GM19397 (cell line): ENCODE data around the gene MALSU1.
"Not testable (repeated sequence)": the region's sequence is repeated elsewhere in the genome, so short reads cannot be mapped to it uniquely, and the experiment has no call there.

Experiments used
- ATAC-seq: cut with Tn5 transposase; IDR thresholded peaks from one replicate; pipeline ENCODE4 v1.9.1; 2021; ENCODE audit warnings: mild to moderate bottlenecking, moderate library complexity; ENCODE audit not compliant: unreplicated experiment

The MALSU1 gene

DNA sequence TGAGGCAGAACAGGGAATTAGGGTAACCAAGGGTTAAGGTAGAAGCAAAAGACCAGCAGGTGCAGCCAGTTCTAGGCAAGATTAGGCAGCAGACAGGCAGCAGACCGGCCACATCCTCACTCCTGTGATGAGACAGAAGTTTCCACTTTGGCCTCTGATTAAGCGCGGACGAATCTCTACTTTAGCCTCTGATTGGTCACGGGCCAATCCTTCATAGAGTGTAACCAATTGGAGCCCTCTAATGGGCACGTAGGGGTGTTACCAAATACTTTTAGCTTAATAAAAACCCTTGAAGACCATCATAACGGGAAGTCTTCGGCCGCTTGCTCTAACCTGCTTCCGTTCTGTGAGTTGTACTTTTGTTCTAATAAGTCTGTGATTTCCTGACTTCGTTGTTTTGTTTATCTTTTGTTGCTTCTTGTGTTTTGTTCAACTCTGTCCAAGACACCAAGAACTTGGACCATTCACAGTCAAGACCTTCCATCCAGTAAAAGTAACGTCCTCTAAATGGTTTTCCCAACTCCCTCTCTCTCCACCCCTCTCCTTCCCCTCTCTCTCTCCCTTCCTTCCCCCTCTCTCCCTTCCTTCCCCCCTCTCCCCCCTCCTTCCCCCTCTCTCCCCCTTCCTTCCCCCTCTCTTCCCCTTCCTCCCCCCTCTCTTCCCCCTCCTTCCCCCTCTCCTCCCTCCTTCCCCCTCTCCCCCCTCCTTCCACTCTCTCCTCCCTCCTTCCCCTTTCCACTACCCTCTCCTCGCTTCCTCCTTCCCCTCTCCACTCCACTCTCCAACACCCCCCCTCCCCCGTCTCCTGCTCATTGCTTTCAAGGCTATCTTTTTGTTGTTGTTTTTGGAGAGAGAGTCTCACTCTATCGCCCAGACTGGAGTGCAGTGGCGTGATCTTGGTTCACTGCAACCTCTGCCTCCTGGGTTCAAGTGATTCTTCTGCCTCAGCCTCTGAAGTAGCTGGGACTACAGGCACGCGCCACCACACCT is 13.2 kb upstream of the MALSU1 start:
- ATAC-seq: no peak

DNA sequence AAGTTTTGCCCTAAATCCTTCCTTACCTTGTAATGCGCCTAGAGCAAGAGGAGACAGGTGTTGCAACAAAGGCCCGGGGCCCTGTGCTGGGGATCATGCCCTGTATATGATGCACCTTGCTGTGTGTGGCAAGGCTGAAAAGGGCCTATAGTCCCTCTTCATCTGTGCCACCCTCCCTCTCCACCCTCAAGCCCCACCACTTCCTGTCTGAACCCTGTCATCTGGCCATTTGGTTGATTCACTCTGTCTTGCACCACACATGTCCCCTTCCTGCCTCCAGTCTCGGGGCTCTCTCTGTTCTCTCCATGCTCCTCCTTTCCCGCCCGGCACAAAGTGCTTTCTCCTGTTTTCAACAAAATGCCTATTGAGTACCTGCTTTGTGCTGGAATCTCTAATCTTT is 11.5 kb upstream of the MALSU1 start:
- ATAC-seq: no peak

DNA sequence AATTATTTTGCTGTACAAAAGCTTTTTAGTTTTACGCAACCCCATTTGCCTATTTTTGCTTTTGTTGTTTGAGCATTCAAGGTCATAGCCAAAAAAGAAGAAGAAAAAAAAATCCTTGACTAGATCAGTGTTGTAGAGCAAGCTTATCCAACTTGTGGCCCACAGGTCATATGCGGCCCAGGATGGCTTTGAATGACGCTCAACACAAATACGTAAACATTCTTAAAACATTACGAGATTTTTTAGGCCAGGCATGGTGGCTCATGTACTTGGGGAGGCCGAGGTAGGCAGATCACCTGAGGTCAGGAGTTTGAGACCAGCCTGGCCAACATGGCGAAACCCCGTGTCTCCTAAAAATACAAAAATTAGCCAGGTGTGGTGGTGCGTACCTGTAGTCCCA is 8.1 kb upstream of the MALSU1 start:
- no peak for ATAC-seq

DNA sequence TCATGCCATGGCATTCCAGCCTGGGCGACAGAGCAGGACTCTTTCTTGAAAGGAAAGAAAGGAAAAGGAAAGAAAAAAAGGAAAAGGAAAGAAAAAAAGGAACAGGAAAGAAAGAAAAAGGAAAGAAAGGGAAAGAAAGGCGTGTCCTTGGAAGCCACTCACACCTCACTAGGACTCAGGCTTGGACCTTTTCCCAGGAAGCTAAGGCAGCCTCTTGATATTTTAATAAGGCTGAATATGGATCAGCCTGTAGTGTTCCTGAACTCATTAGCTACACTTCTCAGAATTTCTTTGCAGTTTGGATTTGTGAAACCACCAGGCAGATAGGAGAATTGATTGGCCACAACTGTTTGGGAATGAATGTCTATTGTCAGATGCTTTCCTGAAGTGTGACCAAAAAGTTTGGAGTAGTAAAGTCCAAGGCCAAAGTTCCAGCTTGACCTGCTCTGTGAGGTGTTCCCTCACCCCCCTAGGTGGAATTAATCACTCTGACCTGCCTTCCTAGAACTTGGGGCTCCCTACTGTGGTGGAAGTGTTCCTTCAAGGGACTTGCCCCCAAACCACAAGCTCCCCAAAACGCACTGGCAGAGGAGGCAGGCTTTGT is 7.1 kb upstream of the MALSU1 start:
- no peak for ATAC-seq

DNA sequence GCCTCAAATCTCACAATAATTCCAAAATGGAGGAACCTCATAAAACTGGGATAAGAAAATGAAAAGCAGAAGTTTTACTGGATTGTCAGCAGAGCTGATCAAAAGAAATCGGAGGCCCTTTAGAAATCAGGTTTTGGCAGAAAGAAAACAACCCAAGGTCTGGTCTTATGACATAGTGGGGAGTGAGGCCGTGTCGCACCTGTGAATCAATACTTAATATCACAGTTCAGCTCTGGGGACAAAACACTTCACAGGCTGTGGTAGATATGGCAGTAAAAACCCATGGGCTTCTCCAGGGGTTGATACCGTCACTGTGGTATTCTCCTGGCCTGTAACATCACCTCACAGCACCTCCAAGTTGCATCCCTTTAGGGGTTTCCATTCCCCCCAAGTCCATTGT is 6.5 kb upstream of the MALSU1 start:
- ATAC-seq: no peak

DNA sequence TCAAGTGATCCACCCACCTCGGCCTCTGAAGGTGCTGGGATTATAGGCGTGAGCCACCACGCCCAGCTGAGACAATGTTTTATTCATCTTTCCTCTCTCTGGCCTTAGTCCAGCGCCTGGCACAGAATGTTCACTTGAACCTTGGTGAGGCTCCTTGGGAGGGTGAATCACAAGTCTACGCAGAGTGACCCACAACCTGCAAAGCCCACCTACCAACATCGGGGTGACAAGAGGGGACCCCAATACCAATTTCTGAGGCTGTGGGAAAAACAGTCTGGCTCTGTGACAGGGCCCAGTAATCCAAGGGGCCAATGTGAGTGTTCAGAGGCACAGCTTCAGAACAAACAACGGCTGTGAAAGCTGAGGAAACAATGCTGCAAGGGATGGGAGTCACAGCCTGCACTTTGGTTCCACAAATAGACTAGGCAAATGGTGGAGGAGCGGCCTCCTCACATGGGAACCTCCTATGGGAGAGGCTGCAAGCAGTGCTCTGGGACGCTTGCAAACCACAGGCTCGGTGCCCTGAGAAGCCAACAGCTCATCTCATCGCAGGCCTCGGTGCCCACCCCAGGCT is 5.6 kb upstream of the MALSU1 start:
- ATAC-seq: no peak

DNA sequence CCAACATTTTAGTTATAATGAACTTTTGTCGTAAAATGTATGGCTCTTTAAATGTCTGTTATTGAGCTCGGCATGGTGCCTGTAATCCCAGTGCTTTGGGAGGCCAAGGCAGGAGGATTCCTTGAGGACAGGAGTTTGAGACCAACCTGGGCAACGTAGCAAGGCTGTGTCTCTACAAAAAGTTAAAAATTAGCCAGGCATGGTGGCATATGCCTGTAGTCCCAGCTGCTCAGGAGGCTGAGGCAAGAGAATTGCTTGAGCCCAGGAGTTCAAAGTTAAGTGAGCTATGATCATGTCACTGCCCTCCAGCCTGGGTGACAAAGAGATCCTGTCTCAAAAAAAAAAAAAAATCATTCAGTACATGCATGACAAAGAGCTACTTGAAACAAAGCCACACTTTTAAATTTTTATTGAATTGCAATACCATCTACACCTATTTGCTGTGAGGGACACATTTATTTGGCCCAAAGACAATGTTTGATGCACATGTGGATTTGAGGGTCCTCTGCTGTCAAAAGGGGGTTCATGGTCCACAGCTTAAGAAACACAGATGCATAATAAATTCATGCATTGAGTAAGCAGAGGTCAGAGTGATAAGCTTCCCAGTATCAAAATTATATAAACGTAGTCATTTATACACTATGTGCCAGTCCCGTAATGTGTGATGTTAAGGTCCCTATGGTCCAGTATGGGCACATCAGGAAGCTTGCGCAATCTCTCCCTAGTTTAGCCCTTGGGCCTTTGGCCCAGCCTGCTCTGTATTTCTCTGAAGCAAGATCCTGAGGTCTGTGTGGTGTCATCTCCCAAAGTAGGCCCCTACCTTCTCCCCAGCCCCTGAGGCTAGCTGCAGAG is 4.4 kb upstream of the MALSU1 start:
- no peak for ATAC-seq

DNA sequence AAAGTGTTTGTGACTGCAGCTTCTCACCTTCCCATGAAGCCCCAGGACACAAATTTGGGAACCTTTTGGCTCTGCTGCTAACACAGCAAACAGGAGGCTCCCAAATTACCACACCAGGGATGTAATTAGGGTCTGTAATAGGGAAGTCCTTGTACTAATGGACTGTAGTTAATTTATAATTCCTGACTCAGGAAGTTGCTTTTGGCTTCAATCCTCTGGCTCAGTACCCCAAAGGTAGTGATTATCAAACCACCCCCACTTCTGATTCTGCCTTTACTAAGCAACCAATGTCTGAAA is 3.8 kb upstream of the MALSU1 start:
- no peak for ATAC-seq

DNA sequence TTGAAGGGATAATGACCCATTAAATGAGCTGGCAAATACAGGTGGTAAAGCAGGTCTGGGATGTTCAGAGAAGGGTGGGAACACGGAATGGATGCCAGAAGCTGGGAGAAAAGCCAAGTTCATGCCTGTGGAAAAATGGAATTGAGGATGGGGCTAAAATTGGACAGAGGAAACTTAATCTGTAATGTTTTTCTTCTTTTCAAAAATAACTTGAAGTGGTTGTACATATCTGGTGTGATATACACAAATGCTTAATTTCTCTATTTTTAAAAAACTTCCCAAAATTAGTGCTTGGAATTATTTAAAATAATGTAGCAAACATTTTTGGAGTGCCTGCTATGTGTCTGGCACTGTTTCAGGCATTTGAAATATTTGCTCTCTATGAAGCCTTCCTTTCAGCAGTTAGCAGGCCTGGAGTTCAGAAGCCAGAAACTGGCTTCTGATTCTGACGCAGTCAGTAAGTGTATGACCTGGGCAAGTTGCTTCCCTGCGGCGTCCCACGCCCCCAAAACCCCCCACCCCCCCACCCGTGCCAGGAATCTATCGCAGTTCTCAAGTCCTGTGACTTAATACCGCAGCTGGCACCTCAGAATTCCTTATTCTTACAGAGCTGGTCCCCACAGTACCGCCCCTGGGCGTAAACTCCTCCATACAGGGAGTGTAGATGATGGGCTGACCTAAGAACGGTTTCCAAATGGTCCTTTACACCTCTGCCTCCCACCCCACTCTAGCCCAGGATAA is 828 bp upstream of the MALSU1 start:
- no peak for ATAC-seq

DNA sequence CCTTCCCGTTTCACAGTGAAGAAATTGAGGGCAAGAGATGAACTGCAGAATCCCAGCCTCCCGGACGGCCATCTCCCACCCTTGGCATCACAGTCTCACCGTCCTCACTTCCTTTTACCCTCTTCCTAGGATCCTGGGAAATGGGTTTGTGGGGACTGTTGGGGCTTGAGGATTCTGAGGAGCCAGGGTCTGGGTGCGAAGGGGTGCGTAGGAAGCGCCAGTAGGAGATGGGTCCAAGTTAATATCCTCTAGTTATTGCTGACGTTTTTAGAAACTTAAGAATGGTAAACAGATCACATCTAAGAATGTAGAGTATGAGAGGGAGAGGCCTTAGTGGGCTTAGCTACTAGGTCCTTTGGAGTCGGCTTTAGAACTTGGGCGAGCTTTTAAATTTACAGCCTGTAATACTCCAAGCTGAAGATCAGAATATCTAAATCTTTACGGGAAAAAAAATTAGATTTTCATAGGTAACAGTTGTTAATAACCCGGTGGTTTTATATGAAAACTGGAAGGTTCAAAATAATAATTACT is 696 bp downstream of the MALSU1 start:
- peak; percentile 8 for ATAC-seq

DNA sequence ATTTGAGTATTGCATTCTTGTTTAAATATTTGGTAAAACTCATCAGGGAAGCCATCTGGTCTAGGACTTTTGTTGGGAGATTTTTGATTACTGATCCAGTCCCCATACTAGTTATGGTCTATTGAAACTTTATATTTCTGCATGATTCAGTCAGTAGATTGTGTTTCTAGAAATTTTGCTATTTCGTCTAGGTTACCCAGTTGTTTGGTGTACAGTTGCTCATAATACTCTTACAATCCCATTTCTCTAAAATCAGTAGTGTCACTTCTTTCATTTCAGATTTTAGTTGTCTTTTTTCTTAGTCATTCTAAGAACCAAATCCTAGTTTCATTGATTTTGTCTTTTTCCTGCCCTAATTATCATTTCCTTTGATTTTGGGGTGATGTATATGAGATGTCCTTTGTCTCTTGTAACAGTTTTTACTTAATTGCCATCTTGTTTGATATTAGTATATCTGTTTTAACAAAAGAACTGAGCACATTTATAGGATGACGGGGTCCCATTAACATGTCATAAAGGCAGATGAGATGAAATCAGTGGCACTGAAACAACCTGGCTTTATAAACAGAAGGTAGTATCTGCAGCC is 7.9 kb downstream of the MALSU1 start:
- no peak for ATAC-seq

DNA sequence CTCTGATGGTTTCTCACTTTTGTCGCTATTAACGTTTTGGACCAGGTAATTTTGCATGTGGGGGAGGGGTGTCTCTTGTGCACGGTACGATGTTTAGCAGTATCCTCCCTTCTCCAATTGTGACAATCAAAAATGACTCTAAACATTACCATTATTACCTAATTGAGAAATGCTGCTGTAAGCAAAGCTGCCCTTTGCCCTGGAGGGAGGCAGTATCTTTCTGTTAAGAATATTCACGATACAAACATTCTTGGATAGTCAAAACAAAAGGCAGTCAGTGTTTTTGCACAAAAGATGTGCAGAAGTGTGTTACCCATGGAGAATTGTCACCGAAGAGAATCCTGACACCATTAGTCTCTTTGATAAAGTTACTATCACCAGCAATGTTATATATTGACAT is 9.6 kb downstream of the MALSU1 start:
- ATAC-seq: no peak

DNA sequence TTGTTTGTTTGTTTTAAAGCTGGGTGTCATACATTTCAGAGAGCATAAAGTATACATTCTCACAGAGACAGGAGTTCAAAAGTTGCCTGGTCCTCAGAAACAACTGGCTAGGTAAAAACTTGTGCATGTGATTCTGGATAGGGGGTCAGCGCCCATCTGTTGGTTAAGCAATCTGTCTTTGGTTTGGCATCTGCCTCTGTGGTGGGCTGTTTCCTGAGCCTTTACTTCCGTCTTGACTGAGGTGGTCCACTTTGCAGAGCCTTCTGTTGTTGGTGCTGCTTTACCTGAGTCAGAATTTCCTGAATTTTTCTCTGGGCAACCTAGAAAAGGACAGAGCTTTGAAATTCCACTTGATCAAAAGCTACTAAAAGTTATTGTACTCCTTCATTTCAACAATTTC is 13.0 kb downstream of the MALSU1 start:
- not testable (repeated sequence) for ATAC-seq

DNA sequence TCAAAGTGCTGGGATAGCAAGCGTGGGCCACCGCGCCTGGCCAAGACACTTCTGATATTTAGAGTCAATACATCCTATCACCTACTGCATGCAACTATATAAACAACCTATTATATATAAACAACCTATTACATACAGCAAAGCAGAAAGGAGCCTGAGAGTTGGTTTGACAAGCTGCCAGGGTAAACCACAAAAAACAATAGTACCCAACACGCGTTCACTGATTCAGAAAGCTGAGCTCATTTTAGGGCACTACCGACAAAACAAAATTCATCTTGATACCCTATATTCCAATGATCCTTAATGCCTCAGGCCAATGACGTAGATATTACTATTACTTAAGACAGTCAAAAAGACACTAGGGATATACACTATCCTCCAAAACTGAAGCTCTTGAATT is 16.2 kb downstream of the MALSU1 start:
- ATAC-seq: no peak

DNA sequence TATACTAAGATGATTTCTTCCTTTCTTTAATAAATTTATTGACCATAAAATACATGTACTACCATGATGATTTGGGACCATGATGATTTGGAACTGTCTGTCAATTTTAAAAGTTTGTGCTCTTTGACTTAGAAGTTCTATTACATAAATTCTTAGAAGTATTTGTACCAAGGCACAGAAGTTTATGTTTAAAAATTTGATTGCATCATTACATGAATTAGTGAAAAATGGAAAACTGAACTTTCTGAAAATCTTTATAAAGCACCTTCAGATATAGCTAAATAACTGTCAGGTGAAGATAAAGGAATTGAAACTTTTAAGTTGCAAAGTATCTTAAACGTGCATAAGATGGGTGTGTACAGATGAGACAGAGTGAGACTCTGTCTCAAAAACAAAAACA is 32.0 kb downstream of the MALSU1 start:
- ATAC-seq: no peak

DNA sequence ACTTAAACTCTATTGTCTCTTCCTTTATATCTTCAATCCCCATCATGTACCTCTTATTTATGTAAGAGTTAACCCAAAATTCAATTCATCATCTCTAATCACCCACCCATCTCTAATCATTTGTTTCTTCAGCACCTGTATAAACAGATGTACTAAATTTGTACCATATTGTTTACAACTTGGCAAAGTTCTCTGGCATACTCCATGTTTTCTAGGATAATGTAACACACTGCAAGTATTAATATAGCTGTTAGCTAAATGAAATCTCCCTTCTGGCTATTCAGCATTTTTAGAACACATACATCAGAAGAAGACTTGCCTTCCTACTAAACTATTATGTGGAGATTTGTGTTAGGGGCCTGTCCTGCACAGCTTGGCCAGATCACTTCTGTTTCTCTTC is 33.1 kb downstream of the MALSU1 start:
- no peak for ATAC-seq

DNA sequence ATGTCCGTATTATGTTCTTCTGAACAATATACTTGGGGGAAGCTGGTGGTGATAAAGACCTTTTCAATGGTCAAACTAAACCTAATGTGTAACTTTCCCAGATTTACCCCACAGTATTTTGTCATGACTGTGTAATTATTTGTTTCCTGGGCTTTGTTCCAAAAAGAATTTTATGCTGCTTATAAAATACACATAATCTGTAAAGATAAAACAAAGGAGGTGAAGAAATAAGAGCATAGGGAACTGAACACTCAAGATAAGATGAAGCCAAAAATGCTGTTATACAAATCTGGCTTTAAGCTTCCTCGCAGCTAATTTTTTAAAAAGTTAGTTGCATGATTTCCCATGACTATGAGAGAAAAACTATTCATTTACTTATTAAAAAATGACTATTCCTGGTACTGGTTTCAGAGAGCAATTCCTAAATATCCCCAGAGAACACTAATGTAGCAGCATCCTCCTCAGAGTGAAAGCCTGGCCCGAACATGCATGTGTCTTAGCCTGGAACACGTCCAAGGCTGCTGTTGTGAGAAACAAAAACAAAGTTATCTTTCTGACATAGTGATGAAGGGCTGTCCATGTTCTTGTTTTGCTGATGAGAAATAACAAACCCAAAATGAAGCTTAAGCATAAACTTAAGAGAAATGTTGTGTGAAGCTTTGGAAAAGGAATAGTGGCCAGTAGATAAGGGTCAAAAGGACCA is 33.9 kb downstream of the MALSU1 start:
- no peak for ATAC-seq

DNA sequence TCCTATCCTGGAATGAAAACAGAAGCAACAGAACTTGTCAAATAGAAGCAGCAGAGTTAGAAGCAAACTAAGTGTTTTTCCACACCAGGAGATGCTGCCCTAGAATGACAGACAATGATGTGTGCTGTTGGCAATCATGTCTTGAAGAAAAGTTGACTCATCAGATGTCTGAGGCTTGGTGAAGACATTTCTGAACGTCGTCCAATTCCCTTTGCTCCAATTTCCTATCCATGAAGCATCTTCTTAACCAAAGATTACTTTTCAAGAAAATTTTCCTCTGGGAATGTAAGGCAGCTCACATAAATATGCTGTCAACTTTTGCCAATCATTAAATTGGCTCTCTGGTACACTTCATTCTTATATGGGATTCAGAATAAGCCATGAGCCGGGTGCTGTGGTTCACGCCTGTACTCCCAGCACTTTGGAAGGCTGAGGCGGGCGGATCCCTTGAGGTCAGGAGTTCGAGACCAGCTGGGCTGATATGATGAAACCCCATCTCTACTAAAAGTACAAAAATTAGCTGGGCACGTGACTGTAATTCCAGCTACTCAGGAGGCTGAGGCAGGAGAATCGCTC is 34.6 kb downstream of the MALSU1 start:
- ATAC-seq: no peak

DNA sequence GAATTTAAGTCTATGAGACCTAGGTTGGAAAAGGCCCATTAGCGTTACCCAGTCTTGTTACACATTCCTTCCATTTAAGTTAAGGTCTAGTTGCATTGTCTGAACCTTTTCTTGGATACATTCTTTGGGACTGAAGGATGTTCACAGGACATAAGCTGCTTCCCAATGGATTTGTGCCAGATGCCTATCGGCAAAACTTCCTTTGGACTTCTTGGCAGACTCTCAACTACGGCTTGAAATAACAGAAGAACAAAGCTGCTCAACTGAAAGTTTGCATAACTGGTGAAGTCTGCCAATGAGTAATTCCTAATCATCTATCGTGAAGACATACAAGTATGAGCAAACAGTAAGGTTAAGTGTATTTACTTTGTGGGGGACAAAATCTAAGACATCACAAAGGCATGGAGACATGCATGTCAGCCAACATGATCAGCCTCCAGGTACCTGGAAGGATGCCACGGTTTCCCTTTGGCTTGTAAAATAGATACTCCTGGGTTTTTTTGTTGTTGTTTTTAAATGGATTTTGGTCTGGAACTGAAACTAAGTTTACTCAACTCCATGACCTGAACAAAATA is 35.4 kb downstream of the MALSU1 start:
- no peak for ATAC-seq
